Hematopoietic multipotent progenitor cell treated with erythropoietin and hydrocortisone succinate and interleukin-3 and kit ligand, for 15 days (in vitro differentiated cells): Measurements from ENCODE around the gene NBL1.
"Not testable (repeated sequence)": the region's sequence is repeated elsewhere in the genome, so short reads cannot be mapped to it uniquely, and the experiment has no call there.

Source experiments
- DNase-seq: peaks from one replicate; pipeline ENCODE4 v3.0.0-alpha.2; 2015; ENCODE audit warnings: low spot score

Gene NBL1

GRCh38 chr1:19622204-19622603, 21.9 kb upstream of the NBL1 start:
- DNase-seq, result no peak

DNA sequence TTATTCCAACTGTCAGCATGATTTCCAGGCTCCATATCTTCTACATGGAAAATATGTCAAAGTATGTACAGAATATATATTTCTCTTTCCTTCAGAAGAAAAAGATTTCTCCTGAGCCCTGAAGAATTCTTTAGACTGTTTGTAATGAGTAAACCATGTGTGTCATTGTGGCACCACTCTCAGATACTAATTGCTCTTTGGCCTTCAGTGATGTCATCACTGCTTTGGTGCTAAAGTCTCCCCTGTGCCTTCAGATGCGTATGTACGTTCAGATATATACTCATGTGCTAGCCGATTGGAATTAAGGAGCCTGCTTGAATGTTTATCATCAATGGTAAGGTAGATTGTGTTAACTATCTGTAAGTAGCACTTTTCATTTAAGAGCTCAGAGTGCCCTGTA, 20.6 kb upstream of the NBL1 start:
- no peak for DNase-seq

DNA sequence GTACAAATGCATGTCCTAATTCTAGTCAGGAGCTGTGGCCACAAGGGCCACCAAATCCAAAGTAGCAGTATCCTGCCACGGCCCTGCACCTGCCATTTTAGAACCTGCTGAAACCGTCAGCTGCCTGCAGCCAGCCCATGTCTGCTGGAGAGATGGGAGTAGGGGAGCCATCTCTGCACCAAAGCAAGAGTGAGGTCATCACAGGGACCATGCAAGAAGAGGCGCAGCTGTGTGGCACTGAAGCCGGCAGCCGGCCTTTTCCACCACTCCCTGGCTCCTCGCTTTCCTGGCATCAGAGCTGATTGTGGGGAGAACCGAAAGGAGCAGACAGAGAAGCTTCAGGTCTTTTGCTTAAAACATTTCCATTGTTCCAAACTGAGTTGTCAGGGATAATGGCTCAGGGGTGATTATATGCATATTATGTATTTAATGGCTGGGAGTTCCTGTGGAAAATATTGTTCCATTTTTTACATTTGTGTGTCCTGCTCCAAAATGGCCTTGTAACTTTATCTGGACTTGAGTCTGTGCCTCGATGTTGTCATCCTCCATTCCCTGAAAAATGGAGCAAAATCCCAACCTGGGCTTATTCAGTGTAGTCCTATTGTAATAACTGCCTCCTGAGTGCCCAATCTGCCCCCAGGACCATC, 18.7 kb upstream of the NBL1 start:
- DNase-seq, result no peak

DNA sequence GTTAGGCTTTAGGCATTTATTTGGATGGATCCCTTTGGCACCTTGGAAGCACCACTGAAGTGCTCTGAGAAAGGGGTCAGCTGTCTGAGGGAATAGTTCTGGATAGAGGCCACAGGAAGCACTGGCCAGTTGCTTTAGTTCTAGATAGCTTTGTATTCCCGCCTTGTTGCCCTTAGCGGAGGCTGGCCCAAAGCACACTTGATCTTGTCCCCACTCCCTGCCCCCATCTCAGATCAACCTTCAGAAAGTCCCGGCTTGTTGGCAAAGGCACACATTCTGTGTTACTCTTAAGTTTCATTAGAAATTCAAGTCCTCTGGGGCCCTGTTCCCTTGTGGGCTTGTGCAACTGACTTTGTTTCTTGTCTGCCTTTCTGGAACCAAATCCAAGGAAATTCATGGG, 15.2 kb upstream of the NBL1 start:
- DNase-seq, result no peak

DNA sequence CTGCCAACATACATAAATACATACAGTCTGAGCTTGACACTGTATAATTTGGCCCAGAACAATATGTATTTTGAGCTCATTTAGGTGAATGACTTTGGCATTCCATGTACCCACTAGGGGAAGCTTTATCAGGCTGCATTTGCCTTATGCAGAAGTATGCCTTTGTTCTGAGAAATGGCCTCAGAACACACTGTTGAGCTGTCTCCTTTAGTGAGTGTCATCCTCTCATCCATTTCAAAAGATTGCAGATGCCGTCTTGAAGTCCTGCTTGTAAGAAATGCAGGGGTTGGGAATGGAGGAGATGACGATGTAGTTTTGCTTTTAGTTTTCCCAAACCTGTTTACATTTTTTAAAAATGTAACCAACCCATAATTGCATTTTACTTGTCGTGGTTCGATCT, 14.8 kb upstream of the NBL1 start:
- DNase-seq, result no peak

- not testable (repeated sequence) for DNase-seq
Observed at GRCh38 chr1:19630192-19630591, 13.9 kb upstream of the NBL1 start.

GRCh38 chr1:19630720-19631395, 13.3 kb upstream of the NBL1 start:
- no peak for DNase-seq

GRCh38 chr1:19632211-19632610, 11.9 kb upstream of the NBL1 start:
- no peak for DNase-seq

DNA sequence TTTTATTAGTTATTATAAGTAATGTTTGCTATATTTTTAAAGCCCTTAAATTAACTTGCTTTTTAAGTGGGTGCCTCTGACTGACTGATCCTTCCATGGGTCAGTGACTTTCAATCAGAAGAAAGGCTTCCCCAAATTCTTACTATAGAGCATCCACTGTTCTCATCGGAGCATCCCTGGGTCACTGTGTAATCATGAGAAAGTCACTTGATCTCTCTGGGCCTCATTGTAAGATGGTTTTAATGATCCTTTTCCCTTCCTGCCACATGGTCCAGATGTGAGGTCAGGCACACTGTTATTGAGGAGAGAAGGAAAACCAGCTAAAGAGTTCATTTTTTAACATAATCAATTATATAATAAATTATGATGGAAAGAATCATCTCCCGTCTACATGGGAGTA, 11.0 kb upstream of the NBL1 start:
- no peak for DNase-seq

GRCh38 chr1:19635064-19635463, 9.0 kb upstream of the NBL1 start:
- not testable (repeated sequence) for DNase-seq

DNA sequence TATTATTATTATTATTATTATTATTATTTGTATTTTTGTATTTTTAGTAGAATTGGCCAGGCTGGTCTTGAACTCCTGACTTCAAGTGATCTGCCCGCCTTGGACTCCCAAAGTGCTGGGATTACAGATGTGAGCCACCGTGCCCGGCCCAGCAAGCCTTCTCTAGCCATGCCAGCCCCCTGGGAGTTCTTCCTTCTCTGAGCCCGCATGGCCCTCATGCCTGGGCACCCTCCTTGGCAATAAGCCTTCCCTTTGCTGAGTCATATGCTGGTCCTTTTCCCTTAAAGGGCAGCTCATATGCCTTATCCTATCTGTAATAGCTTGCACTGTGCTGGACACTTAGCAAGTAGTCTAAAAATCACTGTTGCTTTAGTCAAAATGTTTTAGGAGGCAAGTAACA, 8.5 kb upstream of the NBL1 start:
- no peak for DNase-seq

GRCh38 chr1:19636065-19636464, 8.0 kb upstream of the NBL1 start:
- DNase-seq, result no peak

GRCh38 chr1:19636749-19637148, 7.4 kb upstream of the NBL1 start:
- not testable (repeated sequence) for DNase-seq

GRCh38 chr1:19637606-19638005, 6.5 kb upstream of the NBL1 start:
- DNase-seq, result no peak

DNA sequence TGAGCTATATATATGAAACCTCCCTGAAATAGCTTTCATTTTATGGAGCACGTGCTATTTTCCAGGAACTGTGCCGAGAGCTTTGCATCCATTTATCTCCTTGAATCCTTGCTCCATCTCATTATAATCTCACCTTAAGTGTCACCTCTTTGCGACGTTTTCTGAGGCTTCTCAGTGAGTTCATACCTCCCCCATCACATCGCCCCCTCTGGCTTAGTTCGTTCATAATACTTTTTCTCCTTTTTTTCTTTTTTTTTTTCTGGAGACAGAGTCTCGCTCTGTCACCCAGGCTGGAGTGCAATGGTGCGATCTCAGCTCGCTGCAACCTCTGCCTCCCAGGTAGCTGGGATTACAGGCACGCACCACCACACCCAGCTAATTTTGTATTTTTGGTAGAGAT, 4.9 kb upstream of the NBL1 start:
- not testable (repeated sequence) for DNase-seq

DNA sequence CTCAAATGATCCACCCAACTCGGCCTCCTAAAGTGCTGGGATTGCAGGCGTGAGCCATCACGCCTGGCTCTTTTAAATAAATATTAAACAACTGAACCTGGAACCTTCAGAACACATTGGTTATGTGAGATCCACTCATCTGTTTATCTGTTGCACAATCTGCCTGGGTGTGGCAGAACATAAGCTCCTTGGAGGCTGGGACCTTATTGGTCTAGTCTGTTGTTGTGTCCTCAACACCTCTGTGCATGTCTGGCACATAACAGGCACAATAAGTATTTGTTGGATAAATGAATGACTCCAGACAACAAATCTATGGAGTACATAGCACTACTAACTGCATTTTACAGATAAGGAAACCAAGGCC, 4.1 kb upstream of the NBL1 start:
- DNase-seq, result no peak

GRCh38 chr1:19640363-19641316, 3.5 kb upstream of the NBL1 start:
- DNase-seq, result no peak

DNA sequence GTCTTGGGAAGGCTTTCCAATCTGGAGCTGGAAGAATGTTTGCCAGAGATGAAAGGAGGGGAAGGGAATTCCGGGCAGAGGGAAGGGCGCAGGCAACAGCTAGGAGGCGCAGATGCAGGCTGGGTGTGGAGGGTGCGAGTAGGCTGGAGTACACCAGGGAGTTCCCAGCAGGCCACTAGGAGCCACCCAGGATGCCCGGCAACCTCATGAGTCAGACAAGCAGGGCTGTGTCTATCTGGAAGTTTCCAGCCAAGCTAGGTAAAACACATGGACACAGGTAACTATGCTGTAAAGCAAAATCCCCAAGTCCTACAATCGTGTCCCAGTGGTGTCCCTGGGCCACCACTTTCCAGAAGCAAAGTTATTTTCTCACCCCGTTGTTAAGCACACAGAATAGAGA, 990 bp upstream of the NBL1 start:
- DNase-seq, result no peak

DNA sequence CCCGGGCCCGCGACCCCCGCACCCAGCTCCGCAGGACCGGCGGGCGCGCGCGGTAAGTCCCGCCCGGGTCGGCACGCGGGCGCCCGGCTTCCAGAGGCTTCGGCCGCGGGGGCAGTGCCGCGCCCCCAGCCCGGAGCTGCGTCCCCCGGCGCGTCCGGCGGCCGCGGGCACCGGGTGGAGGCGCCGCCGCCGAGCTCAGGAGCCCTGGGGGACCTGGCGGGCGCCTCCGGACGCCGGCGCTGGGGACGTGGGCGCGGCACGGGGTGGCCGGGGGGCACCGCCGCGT, 227 bp downstream of the NBL1 start:
- no peak for DNase-seq

GRCh38 chr1:19644681-19645410, 735 bp downstream of the NBL1 start:
- no peak for DNase-seq

- no peak for DNase-seq
Observed at GRCh38 chr1:19645411-19646251, 1.5 kb downstream of the NBL1 start.
